GM23248 (cell line): ENCODE results near the gene CCDC28B. TPM values are rescaled to one million over a fixed set of nuclear protein-coding genes. Genes with fewer than 3 reads are reported as not detected.

Source experiments
- DNase-seq: peaks from one replicate; pipeline ENCODE4 v3.0.0-alpha.2; 2015
- H2AFZ ChIP-seq: fragments of 200-600 bp; sonication (generic); 2 replicates; pipeline ENCODE4 v1.6.1; 2016; ENCODE audit warnings: antibody characterized with exemption
- H3F3A ChIP-seq: fragments of 200-600 bp; sonication (generic); 2 replicates; pipeline ENCODE4 v1.6.1; 2016; ENCODE audit warnings: mild to moderate bottlenecking, antibody characterized with exemption, mixed run types; ENCODE audit not compliant: insufficient read depth
- H3K27ac ChIP-seq: fragments of 200-600 bp; sonication (generic); 2 replicates; pipeline ENCODE4 v1.5.1; 2016; ENCODE audit warnings: mild to moderate bottlenecking
- H3K27me3 ChIP-seq: fragments of 200-600 bp; sonication (generic); replicated peaks from 2 replicates; pipeline ENCODE4 v1.6.1; 2016; ENCODE audit warnings: mild to moderate bottlenecking; ENCODE audit not compliant: insufficient read depth
- H3K36me3 ChIP-seq: fragments of 200-600 bp; sonication (generic); 2 replicates; pipeline ENCODE4 v1.6.1; 2016; ENCODE audit warnings: low read depth, mild to moderate bottlenecking
- H3K4me1 ChIP-seq: fragments of 200-600 bp; sonication (generic); 2 replicates; pipeline ENCODE4 v1.6.1; 2016; ENCODE audit warnings: mild to moderate bottlenecking; ENCODE audit not compliant: insufficient read depth
- H3K4me2 ChIP-seq: fragments of 200-600 bp; sonication (generic); one replicate; pipeline ENCODE4 v1.6.1; 2016; ENCODE audit warnings: mild to moderate bottlenecking; ENCODE audit not compliant: unreplicated experiment
- H3K4me3 ChIP-seq: fragments of 200-600 bp; sonication (generic); 2 replicates; pipeline ENCODE4 v1.5.1; 2016; ENCODE audit warnings: mild to moderate bottlenecking
- H3K79me2 ChIP-seq: fragments of 200-600 bp; sonication (generic); 2 replicates; pipeline ENCODE4 v1.6.1; 2016; ENCODE audit warnings: mild to moderate bottlenecking; ENCODE audit not compliant: insufficient read depth
- H3K9ac ChIP-seq: fragments of 200-600 bp; sonication (generic); 2 replicates; pipeline ENCODE4 v1.6.1; 2016; ENCODE audit warnings: mild to moderate bottlenecking
- H3K9me2 ChIP-seq: fragments of 200-600 bp; sonication (generic); 2 replicates; pipeline ENCODE4 v1.6.1; 2016; ENCODE audit warnings: mixed run types, mild to moderate bottlenecking, moderate library complexity; ENCODE audit not compliant: insufficient read depth
- H3K9me3 ChIP-seq: fragments of 200-600 bp; sonication (generic); one replicate; pipeline ENCODE4 v1.6.1; 2017; ENCODE audit warnings: low read depth
- H4K20me1 ChIP-seq: fragments of 200-600 bp; sonication (generic); 2 replicates; pipeline ENCODE4 v1.6.0; 2016; ENCODE audit not compliant: insufficient read depth
- EZH2 ChIP-seq: fragments of 200-600 bp; sonication (generic); IDR thresholded peaks from 2 replicates; pipeline ENCODE4 v1.6.1; 2018; ENCODE audit warnings: antibody characterized with exemption, mild to moderate bottlenecking; ENCODE audit not compliant: insufficient read depth, poor library complexity, severe bottlenecking
- EZH2phosphoT487 ChIP-seq: fragments of 200-600 bp; sonication (generic); IDR thresholded peaks from 2 replicates; pipeline ENCODE4 v1.6.1; 2018; ENCODE audit warnings: antibody characterized with exemption, moderate library complexity, mild to moderate bottlenecking, low read depth; ENCODE audit not compliant: insufficient read depth
- WGBS, 2 experiments: methylation state at CpG; one replicate each; pipeline ENCODE4 v1.1.6; 2015 to 2017; ENCODE audit warnings: low lambda C conversion rate in 2 of 2, low coverage in 1 of 2; ENCODE audit errors: missing lambda C conversion rate in 2 of 2; 5-methylcytosine and 5-hydroxymethylcytosine counted together
- in situ Hi-C: fragments of 300-500 bp; cut with MboI; formaldehyde crosslinking; loops from 2 replicates; pipeline ENCODE4 v1.15.0; 2020
- polyA plus RNA-seq: library from polyadenylated mRNA; unstranded; fragments of >200 nt; fragmentation: Nextera tagmentation; extraction: Ambion mirVana; gene quantifications from 2 replicates; pipeline ENCODE4 v1.2.1, GENCODE V29; 2016
- total RNA-seq: library from RNA; depleted of rRNA; stranded (reverse); fragments of >200 nt; shearing (Covaris generic); gene quantifications from 2 replicates; pipeline ENCODE4 v1.2.3, GENCODE V29; 2014

The CCDC28B gene
- total and polyA plus RNA-seq, 2 experiments from 2014 or later, result 17.7 to 19.7 TPM

- Histone ChIP-seq H3K9me2 (no peaks in the 10 kb centered on the region), H3K79me2 (peaks cover 60% of the 10 kb centered on the region), H3K27me3 (no peaks in the 10 kb centered on the region), H3K36me3 (peaks cover 25% of the 10 kb centered on the region), H3K4me2 (peak overlapping the region; percentile 99), H3K4me3 (peak overlapping the region; percentile 92), H3K27ac (peak overlapping the region; percentile 99), H3K9ac (peak overlapping the region; percentile 99), H3K9me3 (no peaks in the 10 kb centered on the region), H4K20me1 (peaks cover 5% of the 10 kb centered on the region; the same call in 1 of the 2 replicates), H2AFZ (no peak overlapping the region), H3F3A (peaks cover 47% of the 10 kb centered on the region), H3K4me1 (peaks cover 35% of the 10 kb centered on the region)
- in situ Hi-C loops, result no loop called here
- WGBS, 2 experiments, result 15% methylated on average over 9 of the region's 9 CpGs
- TF ChIP-seq EZH2 (no peak), EZH2phosphoT487 (no peak)
- no peak for DNase-seq
These were observed 19.3 kb upstream of the CCDC28B start for GRCh38 chr1:32181065-32181464.

- no peaks in the 10 kb centered on the region for H3K9me3 ChIP-seq
- H4K20me1 ChIP-seq, result peaks cover 5% of the 10 kb centered on the region; the same call in 1 of the 2 replicates
- TF ChIP-seq EZH2phosphoT487, result no peak
- peak overlapping the region; percentile 99 for H3K4me2 ChIP-seq
- peaks cover 65% of the 10 kb centered on the region for H3K79me2 ChIP-seq
- DNase-seq, result peak; percentile 38
- in situ Hi-C loops, result no loop called here
- H3K4me1 ChIP-seq, result peaks cover 39% of the 10 kb centered on the region
- no peaks in the 10 kb centered on the region for H3K9me2 ChIP-seq
- H2AFZ ChIP-seq, result no peak overlapping the region
- peak overlapping the region; percentile 99 for H3K9ac ChIP-seq
- peaks cover 44% of the 10 kb centered on the region for H3F3A ChIP-seq
- peak overlapping the region; percentile 92 for H3K4me3 ChIP-seq
- peak overlapping the region; percentile 99; the same call in 1 of the 2 replicates for H3K27ac ChIP-seq
- H3K27me3 ChIP-seq, result no peaks in the 10 kb centered on the region
- peaks cover 26% of the 10 kb centered on the region for H3K36me3 ChIP-seq
- 12 to 15% methylated on average over 5 of the region's 5 CpGs for WGBS, 2 experiments
These were observed 18.8 kb upstream of the CCDC28B start for GRCh38 chr1:32181563-32181962.

GRCh38 chr1:32182060-32182459 lies 18.3 kb upstream of the CCDC28B start:
- peak; percentile 54 for DNase-seq
- H3K4me1 ChIP-seq, result peaks cover 39% of the 10 kb centered on the region
- no peaks in the 10 kb centered on the region for H3K9me2 ChIP-seq
- H3K9ac ChIP-seq, result peak overlapping the region; percentile 99
- TF ChIP-seq EZH2phosphoT487 (no peak), EZH2 (no peak)
- no peaks in the 10 kb centered on the region for H3K27me3 ChIP-seq
- H3K79me2 ChIP-seq, result peaks cover 70% of the 10 kb centered on the region
- peaks cover 30% of the 10 kb centered on the region for H3K36me3 ChIP-seq
- WGBS, 2 experiments, result 67 to 82% methylated on average over 3 to 6 of the region's 6 CpGs
- H3K4me3 ChIP-seq, result peak overlapping the region; percentile 92
- H2AFZ ChIP-seq, result no peak overlapping the region
- in situ Hi-C loops, result no loop called here
- H3F3A ChIP-seq, result peaks cover 40% of the 10 kb centered on the region
- peak overlapping the region; percentile 99; the same call in 1 of the 2 replicates for H3K27ac ChIP-seq
- no peaks in the 10 kb centered on the region for H3K9me3 ChIP-seq
- H3K4me2 ChIP-seq, result peak overlapping the region; percentile 99
- H4K20me1 ChIP-seq, result peaks cover 5% of the 10 kb centered on the region; the same call in 1 of the 2 replicates

GRCh38 chr1:32184650-32185049 lies 15.7 kb upstream of the CCDC28B start:
- DNase-seq, result no peak
- Histone ChIP-seq H3K9me3 (no peaks in the 10 kb centered on the region), H3K36me3 (peaks cover 55% of the 10 kb centered on the region), H3K27me3 (no peaks in the 10 kb centered on the region), H3K27ac (no peak overlapping the region), H3K9me2 (no peaks in the 10 kb centered on the region), H3K4me1 (peaks cover 33% of the 10 kb centered on the region), H2AFZ (no peak overlapping the region), H3K4me2 (peak overlapping the region; percentile 8), H3K4me3 (no peak overlapping the region), H3K9ac (no peak overlapping the region), H3F3A (peaks cover 24% of the 10 kb centered on the region), H4K20me1 (peaks cover 5% of the 10 kb centered on the region; the same call in 1 of the 2 replicates), H3K79me2 (peaks cover 95% of the 10 kb centered on the region)
- TF ChIP-seq EZH2 (no peak), EZH2phosphoT487 (no peak)
- in situ Hi-C loops, result no loop called here

GRCh38 chr1:32186077-32186476 lies 14.3 kb upstream of the CCDC28B start:
- Histone ChIP-seq H3K79me2 (peaks cover 91% of the 10 kb centered on the region), H3K9me2 (no peaks in the 10 kb centered on the region), H3K9ac (no peak overlapping the region), H3K36me3 (peaks cover 68% of the 10 kb centered on the region), H3K4me2 (peak overlapping the region; percentile 29), H2AFZ (no peak overlapping the region), H3K4me1 (peaks cover 33% of the 10 kb centered on the region), H3K27ac (no peak overlapping the region), H3F3A (peaks cover 14% of the 10 kb centered on the region), H3K27me3 (no peaks in the 10 kb centered on the region), H3K4me3 (0 out of 2 replicates have a peak overlapping the region, but pooled peaks have one; percentile 19), H4K20me1 (peaks cover 5% of the 10 kb centered on the region; the same call in 1 of the 2 replicates), H3K9me3 (no peaks in the 10 kb centered on the region)
- in situ Hi-C loops, result no loop called here
- TF ChIP-seq EZH2phosphoT487 (no peak), EZH2 (no peak)
- no peak for DNase-seq
- WGBS, 2 experiments, result 100% methylated on average over 2 of the region's 2 CpGs
